ENCODE measurements around the gene TBC1D22A. TPM values are rescaled to one million over a fixed set of nuclear protein-coding genes. Genes with fewer than 3 reads are reported as not detected.

Gene TBC1D22A
- total RNA-seq, 2 donors from 2014 or later = 28.9 to 31.3 TPM

GRCh38 chr22:47054231-47055072 lies 292.0 kb downstream of the TBC1D22A start:
- no peaks in the 10 kb centered on the region for H3K4me1 ChIP-seq (ENCODE audit: control insufficient read depth in 1 of 2, low read depth in 2 of 2)
- no peak overlapping the region for H3K4me3 ChIP-seq
- no peaks in the 10 kb centered on the region for H3K36me3 ChIP-seq
- H3K9me3 ChIP-seq = no peaks in the 10 kb centered on the region
- no peak for DNase-seq (ENCODE audit: low spot score)
- no peak for TF ChIP-seq CTCF (IDR thresholded peaks at IDR 0.05)
- no peak overlapping the region for H3K27ac ChIP-seq
- no peak for ATAC-seq (ENCODE audit: insufficient number of reproducible peaks, low FRiP score, low read depth)
- H3K27me3 ChIP-seq (replicated peaks; ENCODE audit: insufficient read depth) = no peaks in the 10 kb centered on the region

- TF ChIP-seq CTCF (IDR thresholded peaks at IDR 0.05) = no peak
- H3K4me1 ChIP-seq (ENCODE audit: control insufficient read depth in 1 of 2, low read depth in 2 of 2) = no peaks in the 10 kb centered on the region
- no peaks in the 10 kb centered on the region for H3K36me3 ChIP-seq
- no peak for ATAC-seq (ENCODE audit: insufficient number of reproducible peaks, low FRiP score, low read depth)
- DNase-seq (ENCODE audit: low spot score) = no peak
- H3K27me3 ChIP-seq (replicated peaks; ENCODE audit: insufficient read depth) = no peaks in the 10 kb centered on the region
- H3K9me3 ChIP-seq = no peaks in the 10 kb centered on the region
- H3K4me3 ChIP-seq = no peak overlapping the region
- H3K27ac ChIP-seq = no peak overlapping the region
Measured at GRCh38 chr22:47055073-47055355, 292.6 kb downstream of the TBC1D22A start.

- Histone ChIP-seq H3K4me1 (ENCODE audit: control insufficient read depth in 1 of 2, low read depth in 2 of 2) (no peaks in the 10 kb centered on the region), H3K9me3 (no peaks in the 10 kb centered on the region), H3K27me3 (replicated peaks; ENCODE audit: insufficient read depth) (no peaks in the 10 kb centered on the region), H3K27ac (no peak overlapping the region), H3K36me3 (no peaks in the 10 kb centered on the region), H3K4me3 (no peak overlapping the region)
- no peak for ATAC-seq (ENCODE audit: insufficient number of reproducible peaks, low FRiP score, low read depth)
- no peak for DNase-seq (ENCODE audit: low spot score)
- TF ChIP-seq CTCF (IDR thresholded peaks at IDR 0.05) = no peak
Measured at GRCh38 chr22:47055461-47055860, 293.0 kb downstream of the TBC1D22A start.

GRCh38 chr22:47055921-47056320 lies 293.5 kb downstream of the TBC1D22A start:
- H3K36me3 ChIP-seq = no peaks in the 10 kb centered on the region
- TF ChIP-seq CTCF (IDR thresholded peaks at IDR 0.05) = no peak
- H3K9me3 ChIP-seq = no peaks in the 10 kb centered on the region
- no peak for ATAC-seq (ENCODE audit: insufficient number of reproducible peaks, low FRiP score, low read depth)
- H3K4me1 ChIP-seq (ENCODE audit: control insufficient read depth in 1 of 2, low read depth in 2 of 2) = no peaks in the 10 kb centered on the region
- H3K27me3 ChIP-seq (replicated peaks; ENCODE audit: insufficient read depth) = no peaks in the 10 kb centered on the region
- no peak overlapping the region for H3K27ac ChIP-seq
- no peak overlapping the region for H3K4me3 ChIP-seq
- DNase-seq (ENCODE audit: low spot score) = no peak

- Histone ChIP-seq H3K9me3 (no peaks in the 10 kb centered on the region), H3K27ac (no peak overlapping the region), H3K27me3 (replicated peaks; ENCODE audit: insufficient read depth) (no peaks in the 10 kb centered on the region), H3K4me3 (no peak overlapping the region), H3K4me1 (ENCODE audit: control insufficient read depth in 1 of 2, low read depth in 2 of 2) (no peaks in the 10 kb centered on the region), H3K36me3 (peaks cover 3% of the 10 kb centered on the region)
- DNase-seq (ENCODE audit: low spot score) (no peak), ATAC-seq (ENCODE audit: insufficient number of reproducible peaks, low FRiP score, low read depth) (no peak)
- TF ChIP-seq CTCF (IDR thresholded peaks at IDR 0.05) = no peak
Measured at GRCh38 chr22:47056361-47056760, 293.9 kb downstream of the TBC1D22A start.
